Heart left ventricle (tissue), 13 donors: ENCODE data around the gene PRIMPOL.

Experiments
- CTCF ChIP-seq, 12 donors: fragments of 200-600 bp; sonication (generic) in 4 of 12; IDR thresholded peaks; one replicate each; pipeline versions ENCODE4 v1.5.0 to v1.8.0; 2018 to 2022; ENCODE audit warnings: antibody characterized with exemption in 12 of 12, mild to moderate bottlenecking in 5 of 12
- POLR2A ChIP-seq, 2 donors: fragments of 450-650 bp; IDR thresholded peaks; one replicate each; pipeline ENCODE4 v1.6.1; 2017; ENCODE audit warnings: antibody characterized with exemption in 2 of 2, mild to moderate bottlenecking in 2 of 2, moderate library complexity in 2 of 2
- donor health status: ischemic (EF 13 %, LVEDD 7.1; RV severe dilation, severe dysfunction).
- donor health status: DM: no; HTN: yes; CAD: no.
- donor health status: DM: no; HTN: no; CAD: no.
- donor health status: ischemic (EF 25% LVEDD 6.9; RV normal size, moderate dysfunction).
- donor health status: ischemic (EF 25% LVEDD 5.7; RV mildly dilated, moderate dysfunction).
- donor health status: ischemic (EF 35%, LVEDD 5.7; RV mildly dilated, moderate dysfunction).
- donor health status: nonischemic (EF 11% LVEDD 7.7; RV severe dilation, severe dysfunction).
- donor health status: DM: yes; HTN: yes; CAD: no.
- donor health status: PGD.
- donor health status: ischemic (EF 29% LVEDD 5.4; RV normal size, mild dysfunction).
- donor health status: nonischemic (EF 23%, LVEDD 6.1; RV moderate dilation, normal function).

GRCh38 chr4:184697956-184698355 lies 48.4 kb downstream of the PRIMPOL start:
- no peak for TF ChIP-seq CTCF (IDR thresholded peaks at IDR 0.05)
- TF ChIP-seq POLR2A (IDR thresholded peaks at IDR 0.05): no peak
